GM10248 (cell line): Measurements from ENCODE around the gene SPTLC3.
"Not testable (repeated sequence)": the region's sequence is repeated elsewhere in the genome, so short reads cannot be mapped to it uniquely, and the experiment has no call there.

Experiments
- CTCF ChIA-PET: fragments of 300-600 bp; sonication (Branson Sonifier 250); formaldehyde crosslinking; extraction: SDS; loops from one replicate; lab custom pipeline; 2021; ENCODE audit warnings: antibody characterized with exemption; lab: Yijun Ruan, JAX
- POLR2A ChIA-PET: fragments of 350-650 bp; sonication (Branson Sonifier 250); formaldehyde crosslinking; extraction: SDS; loops from one replicate; lab custom pipeline; 2020; ENCODE audit warnings: antibody characterized with exemption; lab: Yijun Ruan, JAX
- DNase-seq: peaks from one replicate; pipeline ENCODE4 v3.0.0; 2012; ENCODE audit errors: extremely low spot score
- CTCF ChIP-seq: IDR thresholded peaks from 2 replicates; pipeline ENCODE4 v1.5.1; 2012; ENCODE audit warnings: mild to moderate bottlenecking, low read depth; ENCODE audit errors: extremely low read depth, missing control alignments, control extremely low read depth

The SPTLC3 gene

GRCh38 chr20:12976720-12977309 lies 32.0 kb upstream of the SPTLC3 start:
- ChIA-PET CTCF (interaction anchor here (0.9 to 2.0 kb wide), 2 partner anchors 12 to 34 kb away, joined by 3 to 6 read pairs; no protein-coding TSS in a partner anchor), POLR2A (no interaction called here)
- no peak for DNase-seq
- no peak for TF ChIP-seq CTCF

- ChIA-PET CTCF (interaction anchor here (1.9 to 2.0 kb wide), 2 partner anchors 13 to 32 kb away, joined by 4 to 6 read pairs; no protein-coding TSS in a partner anchor), POLR2A (no interaction called here)
- no peak for DNase-seq
- no peak for TF ChIP-seq CTCF
Observed at GRCh38 chr20:12977328-12978125, 31.2 kb upstream of the SPTLC3 start.

DNA sequence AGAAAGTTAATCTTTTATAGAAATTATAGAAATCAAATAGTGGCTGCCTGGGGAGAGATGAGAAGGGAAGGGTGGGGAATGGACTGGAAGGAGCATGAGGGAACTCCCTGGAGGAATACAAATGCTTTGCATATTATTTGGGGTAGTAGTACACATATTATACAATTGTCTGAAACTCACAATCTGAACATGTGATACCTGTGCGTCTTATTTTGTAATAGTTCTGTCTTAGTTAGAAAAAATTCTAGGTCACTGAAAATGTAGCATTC lies 30.7 kb upstream of the SPTLC3 start:
- ChIA-PET CTCF (interaction anchor here (1.2 to 1.9 kb wide), 2 partner anchors 8 to 32 kb away, joined by 3 to 4 read pairs; no protein-coding TSS in a partner anchor), POLR2A (no interaction called here)
- DNase-seq, result no peak
- no peak for TF ChIP-seq CTCF

GRCh38 chr20:12978613-12979495 lies 29.9 kb upstream of the SPTLC3 start:
- CTCF ChIA-PET, result interaction anchor here (1.0 to 1.9 kb wide), 3 partner anchors 9 to 31 kb away, joined by 3 to 4 read pairs (median 3); no protein-coding TSS in a partner anchor
- POLR2A ChIA-PET, result no interaction called here
- DNase-seq, result no peak
- no peak for TF ChIP-seq CTCF

DNA sequence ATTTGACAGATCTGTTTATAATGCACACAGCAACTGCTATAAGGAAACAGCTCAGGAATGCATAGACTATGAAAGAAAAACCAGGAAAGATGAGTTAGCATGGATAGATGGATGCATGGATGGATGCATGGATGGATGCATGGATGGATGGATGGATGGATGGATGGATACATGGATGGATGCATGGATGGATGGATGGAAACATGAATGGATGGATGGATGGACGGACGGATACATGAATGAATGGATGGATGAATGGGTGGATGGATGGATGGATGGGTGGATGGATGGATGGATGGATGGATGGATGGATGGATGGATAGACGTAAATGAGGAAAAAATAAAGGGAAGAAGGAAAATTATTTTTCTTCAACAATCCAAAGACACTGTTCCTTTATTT lies 29.1 kb upstream of the SPTLC3 start:
- DNase-seq, POLR2A ChIA-PET: not testable (repeated sequence)
- CTCF ChIA-PET, result interaction anchor here (1.9 kb wide), 1 partner anchor 30 kb away, joined by 4 read pairs; no protein-coding TSS in a partner anchor

- no peak for DNase-seq
- POLR2A ChIA-PET, result no interaction called here
- no peak for TF ChIP-seq CTCF
- CTCF ChIA-PET, result no interaction called here
Observed at GRCh38 chr20:12982098-12982497, 26.7 kb upstream of the SPTLC3 start.
